ENCODE results near the gene SH3PXD2A.

Gene SH3PXD2A

DNA sequence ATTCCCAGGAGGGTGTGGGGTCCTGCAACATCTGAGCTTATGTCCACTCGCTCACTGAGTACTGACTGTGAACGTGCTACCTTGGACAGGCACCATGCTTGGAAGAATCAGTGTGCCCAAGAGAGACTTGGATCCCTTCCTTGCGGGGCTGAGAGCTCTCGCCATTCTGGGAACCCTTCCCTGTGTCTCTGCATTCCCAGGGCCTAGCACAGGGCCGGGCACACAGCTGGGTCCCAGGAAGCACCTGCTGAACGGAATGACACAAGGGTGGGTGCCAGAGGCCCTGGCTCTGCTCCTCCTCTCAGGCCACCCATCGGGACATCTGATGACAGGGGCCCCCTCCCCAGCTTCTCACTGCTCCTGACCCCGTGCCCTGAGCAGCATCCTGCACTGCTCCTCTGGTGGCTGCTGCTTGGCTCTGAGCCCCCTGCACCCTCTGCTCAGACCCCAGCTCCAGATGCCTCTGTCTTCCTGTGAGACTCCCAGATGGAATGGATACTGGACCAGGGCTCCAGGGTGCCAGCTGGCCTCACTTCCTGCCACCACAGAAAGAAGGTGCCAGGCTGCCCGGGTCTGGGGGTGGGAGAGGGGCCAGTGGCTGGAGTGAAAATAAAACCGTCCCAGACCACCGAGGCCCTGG is 232.3 kb downstream of the SH3PXD2A start:
- TF ChIP-seq CTCF (IDR thresholded peaks at IDR 0.05) = no peak

DNA sequence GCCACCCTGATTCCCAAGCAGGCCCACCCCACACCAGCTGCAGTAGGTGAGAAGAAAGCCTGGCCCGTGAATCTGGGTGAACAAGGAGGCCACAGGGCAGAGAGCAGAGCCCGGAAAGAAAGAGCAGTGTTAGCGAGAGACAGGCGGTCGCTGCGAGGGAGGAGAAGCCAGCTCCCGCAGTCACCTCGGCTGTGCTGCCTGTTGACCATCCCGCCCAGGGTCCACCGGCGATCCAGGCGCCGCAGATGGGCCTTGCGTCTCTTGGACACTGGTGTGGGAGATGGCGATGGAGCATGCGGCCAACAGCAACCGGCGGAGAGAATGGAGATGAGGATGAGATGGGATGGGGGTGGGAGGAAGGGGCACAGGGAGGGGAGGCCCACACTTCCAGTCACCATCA is 233.1 kb downstream of the SH3PXD2A start:
- no peak for TF ChIP-seq CTCF (IDR thresholded peaks at IDR 0.05)

- TF ChIP-seq CTCF (IDR thresholded peaks at IDR 0.05) = no peak
Observed at GRCh38 chr10:103621783-103622125, 233.6 kb downstream of the SH3PXD2A start.

DNA sequence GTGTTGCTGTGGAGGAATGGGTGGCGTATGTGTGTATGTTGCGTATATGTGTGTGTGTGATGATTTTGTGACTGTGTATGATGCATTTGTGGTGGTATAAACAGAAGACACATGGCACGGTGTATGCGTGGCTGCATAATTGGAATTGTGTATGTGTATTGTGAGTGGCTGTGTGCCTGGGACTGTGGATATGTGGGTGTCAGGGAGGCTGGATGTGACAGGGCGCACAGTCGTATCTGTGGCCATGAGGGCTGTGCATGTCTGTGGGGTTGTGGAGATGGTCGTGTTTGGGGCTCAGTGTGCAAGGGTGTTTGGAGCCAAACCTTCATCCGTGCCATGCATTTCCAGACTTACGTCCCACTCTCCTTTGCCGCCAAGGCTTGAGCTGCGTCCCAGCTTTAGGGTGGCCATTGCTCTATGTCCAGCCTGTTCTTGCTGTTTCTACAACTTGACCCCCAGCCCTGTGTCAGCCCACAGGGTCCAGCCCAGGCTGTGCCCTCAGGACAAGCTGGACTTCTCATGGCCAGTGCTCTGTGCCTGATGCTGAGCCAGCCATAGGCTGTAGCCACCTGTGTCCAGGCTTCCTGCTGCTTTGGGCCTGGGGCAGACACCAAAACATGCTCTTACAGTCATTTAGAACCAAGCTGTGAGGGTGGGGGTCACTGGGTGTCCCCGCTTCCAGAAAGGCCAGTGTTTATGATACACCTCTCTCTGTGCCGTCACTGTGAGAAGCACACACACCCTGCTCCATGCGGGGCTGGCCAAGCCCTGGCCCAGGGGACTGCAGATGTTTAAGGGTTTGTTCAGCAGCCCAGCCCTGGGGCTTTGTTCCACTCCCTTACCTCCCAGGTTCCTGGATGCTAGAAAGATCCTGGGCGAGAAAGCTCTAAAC is 234.2 kb downstream of the SH3PXD2A start:
- no peak for TF ChIP-seq CTCF (IDR thresholded peaks at IDR 0.05)

DNA sequence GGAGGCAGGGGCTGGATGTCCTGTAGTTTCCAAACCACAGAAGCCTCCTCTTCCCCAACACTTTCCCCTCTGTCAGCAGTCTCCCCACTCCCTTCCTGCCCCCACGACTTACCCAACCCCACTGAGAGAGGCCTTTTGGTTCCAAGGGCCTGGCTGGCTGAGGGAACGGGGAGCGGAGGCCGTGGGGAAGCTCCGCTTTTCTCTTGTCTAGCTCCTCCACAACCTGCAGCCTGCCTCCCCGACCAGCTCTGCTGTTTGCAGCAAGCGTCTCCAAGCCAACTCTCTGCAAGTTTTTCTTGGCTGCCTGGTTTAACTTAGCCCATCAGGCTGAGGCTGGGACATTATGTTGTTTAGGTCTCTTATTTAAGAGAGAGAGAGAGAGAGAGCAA is 235.0 kb downstream of the SH3PXD2A start:
- no peak for TF ChIP-seq CTCF (IDR thresholded peaks at IDR 0.05)

- TF ChIP-seq CTCF (IDR thresholded peaks at IDR 0.05) = no peak
Observed at GRCh38 chr10:103619424-103620351, 235.7 kb downstream of the SH3PXD2A start.
